ENCODE data around the gene RSPH3.
A peak's percentile ranks its signal among the peaks of the same experiment; 100 is the strongest.
"Not testable (repeated sequence)": the region's sequence is repeated elsewhere in the genome, so short reads cannot be mapped to it uniquely, and the experiment has no call there.

The RSPH3 gene

GRCh38 chr6:158999666-159000403 is at the start of gene RSPH3:
Gene RSPH3 (minus strand): TSS chr6:159000202. CDS start chr6:158999550, 652 bp downstream.
- Mint-ChIP-seq H3K27me3 (ENCODE audit: low read depth) (no peaks in the 10 kb centered on the region), H3K4me1 (ENCODE audit: low read depth) (peaks cover 22% of the 10 kb centered on the region), H3K36me3 (ENCODE audit: low read depth) (peaks cover 7% of the 10 kb centered on the region), H3K27ac (peak within 1 kb of the TSS; percentile 95), H3K9me3 (no peaks in the 10 kb centered on the region), H3K4me3 (peak within 1 kb of the TSS; percentile 99)

GRCh38 chr6:159047891-159048685 is 48.1 kb upstream of the RSPH3 start:
- peaks cover 34% of the 10 kb centered on the region for H3K4me1 Mint-ChIP-seq (ENCODE audit: low read depth)
- H3K27ac Mint-ChIP-seq, result no peak overlapping the region
- H3K36me3 Mint-ChIP-seq (ENCODE audit: low read depth), result peaks cover 13% of the 10 kb centered on the region
- no peaks in the 10 kb centered on the region for H3K9me3 Mint-ChIP-seq
- H3K27me3 Mint-ChIP-seq (ENCODE audit: low read depth), result peaks cover 3% of the 10 kb centered on the region
- no peak overlapping the region for H3K4me3 Mint-ChIP-seq

GRCh38 chr6:159045801-159046200 is 45.8 kb upstream of the RSPH3 start:
- peaks cover 36% of the 10 kb centered on the region for H3K36me3 Mint-ChIP-seq (ENCODE audit: low read depth)
- H3K27me3 Mint-ChIP-seq (ENCODE audit: low read depth), result peaks cover 3% of the 10 kb centered on the region
- H3K27ac Mint-ChIP-seq, result no peak overlapping the region
- H3K4me1 Mint-ChIP-seq (ENCODE audit: low read depth), result peaks cover 57% of the 10 kb centered on the region
- no peaks in the 10 kb centered on the region for H3K9me3 Mint-ChIP-seq
- H3K4me3 Mint-ChIP-seq, result peak overlapping the region; percentile 96

GRCh38 chr6:159044899-159045727 is 45.1 kb upstream of the RSPH3 start, which contains the start of gene TAGAP:
Gene TAGAP (minus strand): TSS chr6:159044991. CDS start chr6:159044146, 845 bp downstream.
- H3K27me3 Mint-ChIP-seq (ENCODE audit: low read depth), result peaks cover 3% of the 10 kb centered on the region
- no peaks in the 10 kb centered on the region for H3K9me3 Mint-ChIP-seq
- H3K36me3 Mint-ChIP-seq (ENCODE audit: low read depth), result peaks cover 43% of the 10 kb centered on the region
- H3K27ac Mint-ChIP-seq, result peak within 1 kb of the TSS; percentile 97
- peak within 1 kb of the TSS; percentile 96 for H3K4me3 Mint-ChIP-seq
- peaks cover 64% of the 10 kb centered on the region for H3K4me1 Mint-ChIP-seq (ENCODE audit: low read depth)

GRCh38 chr6:159043947-159044346 is 43.9 kb upstream of the RSPH3 start:
- peak overlapping the region; percentile 97 for H3K27ac Mint-ChIP-seq
- peaks cover 54% of the 10 kb centered on the region for H3K36me3 Mint-ChIP-seq (ENCODE audit: low read depth)
- no peaks in the 10 kb centered on the region for H3K9me3 Mint-ChIP-seq
- H3K4me3 Mint-ChIP-seq, result peak overlapping the region; percentile 96
- H3K4me1 Mint-ChIP-seq (ENCODE audit: low read depth), result peaks cover 72% of the 10 kb centered on the region
- peaks cover 3% of the 10 kb centered on the region for H3K27me3 Mint-ChIP-seq (ENCODE audit: low read depth)

- Mint-ChIP-seq H3K9me3 (no peaks in the 10 kb centered on the region), H3K36me3 (ENCODE audit: low read depth) (peaks cover 57% of the 10 kb centered on the region), H3K27ac (peak overlapping the region; percentile 97), H3K4me1 (ENCODE audit: low read depth) (peaks cover 74% of the 10 kb centered on the region), H3K4me3 (peak overlapping the region; percentile 96), H3K27me3 (ENCODE audit: low read depth) (peaks cover 3% of the 10 kb centered on the region)
Observed at GRCh38 chr6:159043251-159043650, 43.2 kb upstream of the RSPH3 start.

- H3K9me3 Mint-ChIP-seq, result no peaks in the 10 kb centered on the region
- peak overlapping the region; percentile 96 for H3K4me3 Mint-ChIP-seq
- peaks cover 72% of the 10 kb centered on the region for H3K4me1 Mint-ChIP-seq (ENCODE audit: low read depth)
- peak overlapping the region; percentile 97 for H3K27ac Mint-ChIP-seq
- peaks cover 61% of the 10 kb centered on the region for H3K36me3 Mint-ChIP-seq (ENCODE audit: low read depth)
- peaks cover 2% of the 10 kb centered on the region for H3K27me3 Mint-ChIP-seq (ENCODE audit: low read depth)
Observed at GRCh38 chr6:159042826-159043181, 42.8 kb upstream of the RSPH3 start.

- Mint-ChIP-seq H3K36me3 (ENCODE audit: low read depth) (peaks cover 67% of the 10 kb centered on the region), H3K4me1 (ENCODE audit: low read depth) (peaks cover 68% of the 10 kb centered on the region), H3K27ac (peak overlapping the region; percentile 97), H3K9me3 (no peaks in the 10 kb centered on the region), H3K4me3 (peak overlapping the region; percentile 96), H3K27me3 (ENCODE audit: low read depth) (no peaks in the 10 kb centered on the region)
Observed at GRCh38 chr6:159042003-159042825, 42.2 kb upstream of the RSPH3 start.

GRCh38 chr6:159041181-159041580 is 41.2 kb upstream of the RSPH3 start:
- Mint-ChIP-seq H3K27ac (peak overlapping the region; percentile 97), H3K36me3 (ENCODE audit: low read depth) (peaks cover 72% of the 10 kb centered on the region), H3K9me3 (no peaks in the 10 kb centered on the region), H3K27me3 (ENCODE audit: low read depth) (no peaks in the 10 kb centered on the region), H3K4me1 (ENCODE audit: low read depth) (peaks cover 66% of the 10 kb centered on the region), H3K4me3 (peak overlapping the region; percentile 96)

GRCh38 chr6:159039885-159040258 is 39.9 kb upstream of the RSPH3 start:
- Mint-ChIP-seq H3K4me3 (peak overlapping the region; percentile 31), H3K4me1 (ENCODE audit: low read depth) (peaks cover 60% of the 10 kb centered on the region), H3K9me3 (no peaks in the 10 kb centered on the region), H3K36me3 (ENCODE audit: low read depth) (peaks cover 83% of the 10 kb centered on the region), H3K27ac (peak overlapping the region; percentile 87), H3K27me3 (ENCODE audit: low read depth) (no peaks in the 10 kb centered on the region)

GRCh38 chr6:159038914-159039884 is 39.2 kb upstream of the RSPH3 start:
- no peaks in the 10 kb centered on the region for H3K27me3 Mint-ChIP-seq (ENCODE audit: low read depth)
- H3K4me3 Mint-ChIP-seq, result peak overlapping the region; percentile 74
- no peaks in the 10 kb centered on the region for H3K9me3 Mint-ChIP-seq
- H3K27ac Mint-ChIP-seq, result peak overlapping the region; percentile 87
- H3K4me1 Mint-ChIP-seq (ENCODE audit: low read depth), result peaks cover 57% of the 10 kb centered on the region
- H3K36me3 Mint-ChIP-seq (ENCODE audit: low read depth), result peaks cover 84% of the 10 kb centered on the region

GRCh38 chr6:159038318-159038717 is 38.3 kb upstream of the RSPH3 start:
- H3K9me3 Mint-ChIP-seq; H3K4me3 Mint-ChIP-seq; H3K27me3 Mint-ChIP-seq (ENCODE audit: low read depth); H3K27ac Mint-ChIP-seq: not testable (repeated sequence)
- H3K36me3 Mint-ChIP-seq (ENCODE audit: low read depth), result peaks cover 79% of the 10 kb centered on the region
- H3K4me1 Mint-ChIP-seq (ENCODE audit: low read depth), result peaks cover 51% of the 10 kb centered on the region
